Breast epithelium (tissue), 4 donors: ENCODE data around the gene SERPINE1. TPM values are rescaled to one million over a fixed set of nuclear protein-coding genes. Genes with fewer than 3 reads are reported as not detected.
"Not testable (repeated sequence)": the region's sequence is repeated elsewhere in the genome, so short reads cannot be mapped to it uniquely, and the experiment has no call there.

ENCODE experiments used
- DNase-seq, 2 donors: peaks; one replicate each; pipeline ENCODE4 v3.0.0-alpha.2; 2019; ENCODE audit warnings: low spot score in 2 of 2
- H3K27ac ChIP-seq, 2 donors: fragments of 200-600 bp; sonication (generic) in 1 of 2; one replicate each; pipeline ENCODE4 v1.5.1; 2016 to 2019; ENCODE audit warnings: mild to moderate bottlenecking in 1 of 2
- H3K27me3 ChIP-seq, 2 donors: fragments of 200-600 bp; sonication (generic) in 1 of 2; one replicate each; pipeline versions ENCODE4 v1.5.1 to v1.6.0; 2017 to 2019; ENCODE audit warnings: control low read depth in 1 of 2, mild to moderate bottlenecking in 1 of 2
- H3K36me3 ChIP-seq: fragments of 200-600 bp; one replicate; pipeline ENCODE4 v1.5.1; 2019
- H3K4me1 ChIP-seq, 2 donors: fragments of 200-600 bp; sonication (generic); one replicate each; pipeline ENCODE4 v1.5.1; 2016 to 2019; ENCODE audit warnings: control low read depth in 1 of 2
- H3K4me3 ChIP-seq, 3 donors: fragments of 200-600 bp; sonication (generic); 1 replicate in 2 of 3; 2 replicates in 1 of 3; pipeline ENCODE4 v1.5.1; 2016 to 2019; ENCODE audit warnings: mild to moderate bottlenecking in 3 of 3, moderate library complexity in 2 of 3
- H3K9me3 ChIP-seq, 2 donors: fragments of 200-600 bp; sonication (generic) in 1 of 2; one replicate each; pipeline ENCODE4 v1.5.1; 2016 to 2019; ENCODE audit warnings: control low read depth in 1 of 2
- POLR2A ChIP-seq: fragments of 450-650 bp; IDR thresholded peaks from one replicate; pipeline ENCODE4 v1.6.1; 2016; ENCODE audit warnings: antibody characterized with exemption, mild to moderate bottlenecking, moderate library complexity
- POLR2AphosphoS5 ChIP-seq, 3 donors: sonication (generic); formaldehyde crosslinking; IDR thresholded peaks; one replicate each; pipeline ENCODE4 v1.6.1; 2017; ENCODE audit warnings: antibody characterized with exemption in 3 of 3
- intact Hi-C: fragments of 100-400 bp; cut with DNase I; formaldehyde crosslinking; loops from one replicate; pipeline ENCODE4 v1.15.1; 2023; ENCODE audit warnings: low total_unique reads
- total RNA-seq, 3 donors: library from RNA; depleted of rRNA; stranded (reverse); fragments of >200 nt; gene quantifications; one replicate each; pipeline ENCODE4 v1.1.0, GENCODE V29; 2016
- TF ChIP-seq, protein P1 (sequence below), 3 donors: fragments of 450-650 bp; IDR thresholded peaks; one replicate each; pipeline ENCODE4 v1.5.1; 2016 to 2017; ENCODE audit warnings: antibody characterized with exemption in 3 of 3, mild to moderate bottlenecking in 3 of 3, moderate library complexity in 3 of 3

Gene SERPINE1
- total RNA-seq, 3 donors from 2014 or later: 6.2 to 24.3 (median 7.4) TPM

DNA sequence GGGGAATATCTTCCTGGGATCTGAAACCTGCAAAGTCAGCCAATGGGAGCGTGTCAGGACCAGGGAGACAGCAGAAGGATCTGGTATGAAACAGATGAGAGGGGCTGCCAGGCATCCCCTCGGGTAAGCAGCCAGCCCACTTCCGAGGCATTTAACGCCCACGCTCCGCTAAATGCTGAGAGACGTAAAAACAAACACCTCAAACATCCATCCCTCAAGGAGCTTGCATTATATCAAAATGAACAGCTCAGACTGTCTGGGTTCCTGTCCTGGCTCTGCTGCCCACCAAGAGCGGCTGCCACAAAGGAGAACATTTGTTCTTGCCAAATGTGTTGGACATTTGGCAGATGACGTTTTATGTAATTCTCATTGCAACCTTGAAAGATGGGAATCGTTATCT lies 7.0 kb upstream of the SERPINE1 start:
- Histone ChIP-seq H3K27me3 (no peaks in the 10 kb centered on the region), H3K27ac (no peak overlapping the region), H3K4me1 (no peaks in the 10 kb centered on the region), H3K4me3 (no peak overlapping the region), H3K9me3 (no peaks in the 10 kb centered on the region), H3K36me3 (no peaks in the 10 kb centered on the region)
- intact Hi-C loops: no loop called here
- TF ChIP-seq, protein P1, sequence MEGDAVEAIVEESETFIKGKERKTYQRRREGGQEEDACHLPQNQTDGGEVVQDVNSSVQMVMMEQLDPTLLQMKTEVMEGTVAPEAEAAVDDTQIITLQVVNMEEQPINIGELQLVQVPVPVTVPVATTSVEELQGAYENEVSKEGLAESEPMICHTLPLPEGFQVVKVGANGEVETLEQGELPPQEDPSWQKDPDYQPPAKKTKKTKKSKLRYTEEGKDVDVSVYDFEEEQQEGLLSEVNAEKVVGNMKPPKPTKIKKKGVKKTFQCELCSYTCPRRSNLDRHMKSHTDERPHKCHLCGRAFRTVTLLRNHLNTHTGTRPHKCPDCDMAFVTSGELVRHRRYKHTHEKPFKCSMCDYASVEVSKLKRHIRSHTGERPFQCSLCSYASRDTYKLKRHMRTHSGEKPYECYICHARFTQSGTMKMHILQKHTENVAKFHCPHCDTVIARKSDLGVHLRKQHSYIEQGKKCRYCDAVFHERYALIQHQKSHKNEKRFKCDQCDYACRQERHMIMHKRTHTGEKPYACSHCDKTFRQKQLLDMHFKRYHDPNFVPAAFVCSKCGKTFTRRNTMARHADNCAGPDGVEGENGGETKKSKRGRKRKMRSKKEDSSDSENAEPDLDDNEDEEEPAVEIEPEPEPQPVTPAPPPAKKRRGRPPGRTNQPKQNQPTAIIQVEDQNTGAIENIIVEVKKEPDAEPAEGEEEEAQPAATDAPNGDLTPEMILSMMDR (IDR thresholded peaks at IDR 0.05): no peak
- no peak for DNase-seq

DNA sequence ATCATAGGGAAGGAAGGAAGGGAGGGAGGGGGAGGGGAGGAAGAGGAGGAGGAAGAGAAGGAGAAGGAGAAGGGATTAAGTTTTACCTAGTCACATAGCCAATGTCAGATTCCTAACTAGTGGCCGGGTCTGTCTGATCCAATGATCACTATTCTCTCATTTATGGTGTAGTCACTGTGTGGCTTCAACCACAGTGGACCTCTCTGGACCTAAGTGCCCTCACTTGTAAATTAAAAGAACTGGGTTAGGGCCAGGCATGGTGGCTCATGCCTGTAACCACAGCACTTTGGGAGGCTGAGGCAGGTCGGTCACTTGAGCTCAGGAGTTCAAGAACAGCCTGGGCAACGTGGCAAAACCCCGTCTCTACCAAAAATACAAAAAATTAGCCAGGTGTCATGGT lies 6.6 kb upstream of the SERPINE1 start:
- DNase-seq: no peak

DNA sequence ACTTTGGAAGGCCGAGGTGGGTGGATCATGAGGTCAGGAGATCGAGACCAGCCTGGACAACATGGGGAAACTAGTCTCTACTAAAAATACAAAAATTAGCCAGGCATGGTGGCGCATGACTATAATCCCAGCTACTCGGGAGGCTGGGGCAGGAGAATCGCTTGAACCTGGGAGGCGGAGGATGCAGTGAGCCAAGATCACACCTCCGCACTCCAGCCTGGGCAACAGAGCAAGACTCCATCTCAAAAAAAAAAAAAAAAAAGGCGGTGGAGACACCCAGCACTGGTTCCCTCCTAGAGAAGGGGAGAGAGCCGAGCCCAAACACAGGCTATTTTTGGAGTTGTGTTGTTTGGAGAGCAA lies 5.3 kb upstream of the SERPINE1 start:
- DNase-seq, H3K36me3 ChIP-seq, H3K27me3 ChIP-seq, intact Hi-C loops, H3K9me3 ChIP-seq, H3K4me1 ChIP-seq: not testable (repeated sequence)
- H3K4me3 ChIP-seq: peak overlapping the region; percentile 29 to 62 (median 41)
- H3K27ac ChIP-seq: peak overlapping the region; percentile 69 to 90

More for the DNA sequence above, 6.6 kb upstream of the SERPINE1 start:
- no peaks in the 10 kb centered on the region for H3K36me3 ChIP-seq
- no peaks in the 10 kb centered on the region for H3K27me3 ChIP-seq
- TF ChIP-seq, protein P1 (IDR thresholded peaks at IDR 0.05): no peak
- TF ChIP-seq POLR2A (no peak), POLR2AphosphoS5 (IDR thresholded peaks at IDR 0.05) (no peak)
- no peaks in the 10 kb centered on the region for H3K4me1 ChIP-seq
- intact Hi-C loops: no loop called here
- H3K9me3 ChIP-seq: no peaks in the 10 kb centered on the region
- no peak overlapping the region for H3K27ac ChIP-seq
- H3K4me3 ChIP-seq: no peak overlapping the region

DNA sequence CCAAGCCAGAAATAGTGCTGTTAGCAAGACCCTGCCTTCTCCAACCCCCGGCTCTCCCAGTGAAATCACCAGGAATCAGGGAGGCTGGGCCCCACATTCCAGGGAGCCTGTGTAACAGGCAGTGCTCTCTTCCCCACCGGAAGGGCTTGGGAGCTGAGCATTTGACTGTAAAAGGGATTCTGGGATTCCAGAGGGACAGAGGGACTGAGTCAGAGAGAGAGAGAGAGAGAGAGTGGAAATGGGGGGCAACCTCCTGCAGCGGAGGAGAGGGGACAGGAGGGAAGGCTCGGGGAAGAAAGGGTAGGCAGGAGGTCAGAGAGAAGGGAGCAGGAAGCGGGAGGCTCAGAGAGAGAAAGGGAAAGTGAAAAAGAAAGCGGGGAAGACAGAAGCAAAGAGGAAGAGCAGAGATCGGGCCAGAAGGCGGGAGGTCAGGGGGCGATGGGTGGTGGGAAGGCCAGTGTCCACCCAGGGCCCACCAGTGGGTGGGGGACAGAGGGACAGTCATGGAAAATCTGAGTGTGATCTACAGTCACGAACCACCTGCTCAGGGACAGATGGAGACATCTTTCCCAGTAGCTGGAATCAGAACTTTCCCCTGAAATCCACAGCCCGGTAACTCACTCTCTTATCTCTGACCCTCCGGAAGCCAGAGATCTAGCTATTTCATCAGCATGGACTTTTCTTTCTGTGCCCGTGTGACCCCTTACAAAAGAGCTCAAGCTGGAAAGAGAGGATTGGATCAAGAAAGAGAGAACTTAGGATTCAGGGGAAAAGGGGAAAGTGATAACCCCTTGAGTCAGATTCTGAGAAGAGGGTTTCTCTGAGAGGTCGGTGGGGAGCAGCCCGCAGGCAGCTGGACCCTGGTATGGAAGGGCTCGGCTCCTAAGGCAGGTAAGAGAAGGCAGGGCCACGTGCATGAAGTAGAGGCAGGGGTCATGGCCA lies 4.6 kb upstream of the SERPINE1 start:
- peak overlapping the region; percentile 69 to 90 for H3K27ac ChIP-seq
- H3K4me3 ChIP-seq: peak overlapping the region; percentile 29 to 62 (median 41)
- no peaks in the 10 kb centered on the region for H3K4me1 ChIP-seq
- H3K9me3 ChIP-seq: no peaks in the 10 kb centered on the region
- intact Hi-C loops: no loop called here
- H3K27me3 ChIP-seq: no peaks in the 10 kb centered on the region
- H3K36me3 ChIP-seq: no peaks in the 10 kb centered on the region
- TF ChIP-seq POLR2AphosphoS5 (IDR thresholded peaks at IDR 0.05) (peak; percentile 29 to 43 (median 29)), POLR2A (no peak)
- DNase-seq: peak in 1 of 2 donors; percentile 42

DNA sequence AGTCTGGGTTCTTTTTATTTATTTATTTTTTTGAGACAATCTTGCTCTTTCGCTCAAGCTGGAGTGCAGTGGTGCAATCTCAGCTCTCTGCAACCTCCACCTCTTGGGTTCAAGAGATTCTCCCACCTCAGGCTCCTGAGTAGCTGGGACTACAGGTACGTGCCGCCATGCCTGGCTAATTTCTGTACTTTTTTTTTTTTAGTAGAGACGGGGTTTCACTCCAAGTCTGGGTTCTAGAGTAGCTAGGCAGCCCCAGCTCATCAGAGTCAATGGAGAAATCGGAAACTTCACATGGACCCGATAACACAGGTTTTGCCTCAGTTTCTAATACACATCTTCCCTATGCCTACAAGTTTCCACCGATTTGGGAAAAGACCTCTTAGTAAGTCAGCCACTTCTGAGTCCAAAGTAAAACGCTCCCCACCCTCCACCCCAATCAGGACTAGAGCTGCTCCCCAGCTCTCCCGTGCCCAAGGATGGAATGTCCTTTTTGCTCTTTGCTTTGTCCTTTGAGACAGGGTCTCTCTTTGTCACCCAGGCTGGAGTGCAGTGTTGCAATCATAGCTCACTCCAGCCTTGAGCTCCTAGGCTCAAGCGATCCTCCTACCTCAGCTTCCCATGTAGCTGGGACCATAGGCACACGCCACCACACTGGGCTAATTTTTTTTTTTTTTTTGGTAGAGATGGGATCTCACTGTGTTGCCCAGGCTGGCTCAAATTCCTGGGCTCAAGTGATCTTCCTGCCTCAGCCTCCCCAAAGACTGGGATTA lies 3.8 kb upstream of the SERPINE1 start:
- intact Hi-C loops: no loop called here
- peak overlapping the region; percentile 69 to 90 for H3K27ac ChIP-seq
- H3K4me1 ChIP-seq: no peaks in the 10 kb centered on the region
- no peaks in the 10 kb centered on the region for H3K27me3 ChIP-seq
- no peak for DNase-seq
- H3K36me3 ChIP-seq: no peaks in the 10 kb centered on the region
- no peak overlapping the region for H3K4me3 ChIP-seq
- TF ChIP-seq, protein P1 (IDR thresholded peaks at IDR 0.05): no peak
- TF ChIP-seq POLR2A (no peak), POLR2AphosphoS5 (IDR thresholded peaks at IDR 0.05) (no peak)
- H3K9me3 ChIP-seq: no peaks in the 10 kb centered on the region

DNA sequence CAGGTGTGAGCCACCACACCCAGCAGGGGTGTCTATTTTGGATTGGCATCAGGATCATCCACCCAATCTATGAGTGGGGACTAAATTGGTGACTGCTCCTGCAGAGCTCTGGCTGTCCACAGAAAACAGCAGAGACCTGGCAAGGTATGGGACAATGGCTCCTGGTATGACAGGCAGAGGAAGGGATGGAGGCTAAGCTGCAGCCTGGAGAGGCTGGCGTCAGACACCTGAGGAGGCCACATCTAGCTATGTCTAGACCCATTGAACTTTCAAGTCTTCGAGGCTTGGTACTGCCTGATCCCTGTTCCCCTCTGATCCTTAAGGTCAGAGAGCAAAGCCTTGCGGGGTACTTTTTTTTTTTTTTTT lies 3.2 kb upstream of the SERPINE1 start:
- H3K36me3 ChIP-seq: no peaks in the 10 kb centered on the region
- DNase-seq: no peak
- no peak overlapping the region for H3K27ac ChIP-seq
- intact Hi-C loops: no loop called here
- TF ChIP-seq POLR2AphosphoS5 (IDR thresholded peaks at IDR 0.05) (no peak), POLR2A (no peak)
- TF ChIP-seq, protein P1 (IDR thresholded peaks at IDR 0.05): no peak
- no peaks in the 10 kb centered on the region for H3K9me3 ChIP-seq
- H3K4me3 ChIP-seq: no peak overlapping the region
- no peaks in the 10 kb centered on the region for H3K4me1 ChIP-seq
- H3K27me3 ChIP-seq: no peaks in the 10 kb centered on the region
